Glomerular endothelial cell (primary cell): Measurements from ENCODE around the gene ESX1. TPM values are rescaled to one million over a fixed set of nuclear protein-coding genes. Genes with fewer than 3 reads are reported as not detected.
"Not testable (repeated sequence)": the region's sequence is repeated elsewhere in the genome, so short reads cannot be mapped to it uniquely, and the experiment has no call there.

Experiments
- DNase-seq: peaks from one replicate; pipeline ENCODE4 v3.0.0-alpha.2; 2011; ENCODE audit warnings: low read depth, low spot score; ENCODE audit errors: extremely low read depth
- total RNA-seq: library from RNA; depleted of rRNA; stranded (reverse); fragments of >200 nt; gene quantifications from 2 replicates; pipeline ENCODE4 v1.2.3, GENCODE V29; 2015

Gene ESX1
- not detected in 2 replicates for total RNA-seq

DNA sequence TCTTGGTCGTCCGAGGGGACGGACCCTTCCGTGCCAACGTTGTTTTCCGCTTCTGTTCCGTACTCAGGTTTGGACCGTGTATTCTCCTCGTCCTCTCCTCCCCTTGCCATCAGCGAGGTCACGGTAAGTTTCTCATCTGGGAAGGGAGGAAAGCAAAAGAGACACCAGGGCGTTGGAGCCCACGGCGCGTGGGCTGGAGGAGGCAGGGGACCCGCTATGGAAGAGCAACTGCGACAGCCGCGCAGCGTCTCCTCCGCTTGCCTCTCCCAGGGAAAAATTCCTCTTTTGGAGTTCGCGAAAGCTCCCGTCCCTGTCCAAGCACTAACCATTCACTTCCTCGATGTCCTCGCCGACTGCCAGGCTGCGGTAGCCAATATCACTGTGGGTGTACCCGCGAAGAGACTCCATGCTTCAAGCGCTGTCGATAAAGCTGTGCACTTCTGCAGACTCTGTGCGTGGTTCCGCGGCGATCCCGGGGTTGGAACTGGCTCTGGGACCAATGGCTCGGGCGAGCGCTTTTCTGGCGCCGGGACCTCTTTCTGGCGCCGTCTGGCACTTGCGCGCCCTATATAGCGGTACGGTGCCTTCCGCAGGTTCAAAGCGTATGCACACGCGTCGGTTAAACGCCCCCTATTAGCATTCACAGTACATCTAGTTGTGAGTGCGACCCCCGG, at the start of gene ESX1:
Gene ESX1 (minus strand): TSS at position 492 of the 674 bp plus-strand sequence. CDS start 84 bp downstream, at position 408.
- no peak for DNase-seq

GRCh38 chrX:104295636-104296035, 40.9 kb upstream of the ESX1 start:
- no peak for DNase-seq

DNA sequence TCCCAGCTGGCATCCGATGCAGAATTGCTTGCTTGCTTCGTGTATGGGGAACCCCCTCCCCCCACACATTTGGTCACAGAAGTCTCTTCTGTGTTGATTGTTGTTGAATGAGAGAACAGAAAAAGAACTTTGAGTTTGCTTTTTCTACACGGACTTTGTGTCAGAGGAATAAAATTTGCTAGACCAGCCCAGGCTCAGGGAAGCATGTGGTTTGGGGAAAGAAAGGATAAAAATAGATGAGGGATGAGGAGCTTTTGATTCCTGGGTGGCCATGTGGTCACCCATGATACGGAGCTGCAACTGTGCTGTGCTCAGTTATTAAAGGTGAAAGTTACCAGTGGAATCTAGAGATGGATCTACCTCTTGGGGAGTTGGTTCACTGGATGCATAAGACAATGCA, 34.2 kb upstream of the ESX1 start:
- no peak for DNase-seq

GRCh38 chrX:104288269-104288668, 33.5 kb upstream of the ESX1 start:
- no peak for DNase-seq

GRCh38 chrX:104285201-104285600, 30.5 kb upstream of the ESX1 start:
- no peak for DNase-seq

- DNase-seq, result no peak
Observed at GRCh38 chrX:104284507-104284906, 29.8 kb upstream of the ESX1 start.

DNA sequence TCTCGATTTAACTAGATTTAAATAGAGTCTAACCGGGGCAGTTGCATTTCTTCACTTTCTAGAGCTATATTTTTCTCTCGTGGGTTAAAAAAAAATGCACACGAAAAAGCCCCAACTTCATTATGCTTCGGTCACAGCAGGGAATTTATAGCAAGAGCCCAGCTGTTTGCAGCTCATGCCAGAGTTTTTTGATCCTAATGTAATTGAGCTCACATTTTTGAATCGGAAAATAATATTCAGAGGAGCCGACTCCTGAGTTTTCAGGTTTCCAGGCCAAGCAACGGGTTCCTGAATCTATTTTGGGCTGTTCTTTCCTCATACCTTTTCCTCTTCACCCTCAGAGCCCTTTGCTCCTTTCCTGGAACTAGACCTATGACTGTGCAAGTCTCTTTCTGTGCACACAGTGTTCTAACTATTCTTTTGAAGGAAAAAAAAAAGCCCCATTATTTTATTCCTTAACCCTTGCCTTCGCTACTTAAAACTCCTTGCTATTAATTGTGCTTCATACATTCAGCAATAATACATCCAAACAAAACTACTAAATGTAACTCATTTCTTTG, 27.5 kb upstream of the ESX1 start:
- no peak for DNase-seq

DNA sequence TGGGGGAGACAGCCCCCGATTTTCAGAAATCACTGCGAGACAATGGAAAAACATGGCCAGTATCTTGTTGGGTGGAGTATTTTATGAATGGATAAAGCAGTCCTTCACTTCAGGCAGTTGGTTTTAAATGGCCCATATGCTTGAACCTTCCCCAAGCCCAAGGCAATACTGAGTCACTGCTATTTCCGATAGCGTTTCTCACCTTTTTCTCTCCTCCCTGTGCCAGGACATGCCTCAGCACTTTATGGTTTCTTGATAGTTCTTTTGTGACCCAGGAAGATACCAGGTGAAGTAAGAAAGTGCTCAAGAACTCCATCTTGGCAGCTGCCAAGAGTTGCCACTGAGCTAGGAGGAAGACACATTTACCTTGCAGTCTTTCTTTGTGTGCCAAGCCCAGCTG, 26.8 kb upstream of the ESX1 start:
- no peak for DNase-seq

DNA sequence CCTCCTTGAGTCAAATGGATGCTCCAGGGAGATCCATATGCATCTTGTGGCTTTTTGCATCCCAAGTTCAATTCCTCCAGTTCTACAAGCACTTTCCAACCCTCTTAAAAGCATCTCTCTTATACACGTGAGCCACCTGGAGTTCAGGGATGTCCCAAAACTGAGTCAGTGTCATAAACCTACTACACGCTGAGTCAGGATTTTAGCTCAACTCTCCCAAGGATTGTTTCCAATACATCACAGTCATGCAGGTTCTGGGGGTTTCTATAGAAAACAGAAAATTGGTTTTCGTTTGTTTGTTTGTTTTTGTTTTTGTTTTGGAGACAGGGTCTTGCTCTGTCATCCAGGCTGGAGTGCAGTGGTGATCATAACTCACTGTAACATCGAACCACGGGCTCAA, 25.9 kb upstream of the ESX1 start:
- DNase-seq, result no peak

DNA sequence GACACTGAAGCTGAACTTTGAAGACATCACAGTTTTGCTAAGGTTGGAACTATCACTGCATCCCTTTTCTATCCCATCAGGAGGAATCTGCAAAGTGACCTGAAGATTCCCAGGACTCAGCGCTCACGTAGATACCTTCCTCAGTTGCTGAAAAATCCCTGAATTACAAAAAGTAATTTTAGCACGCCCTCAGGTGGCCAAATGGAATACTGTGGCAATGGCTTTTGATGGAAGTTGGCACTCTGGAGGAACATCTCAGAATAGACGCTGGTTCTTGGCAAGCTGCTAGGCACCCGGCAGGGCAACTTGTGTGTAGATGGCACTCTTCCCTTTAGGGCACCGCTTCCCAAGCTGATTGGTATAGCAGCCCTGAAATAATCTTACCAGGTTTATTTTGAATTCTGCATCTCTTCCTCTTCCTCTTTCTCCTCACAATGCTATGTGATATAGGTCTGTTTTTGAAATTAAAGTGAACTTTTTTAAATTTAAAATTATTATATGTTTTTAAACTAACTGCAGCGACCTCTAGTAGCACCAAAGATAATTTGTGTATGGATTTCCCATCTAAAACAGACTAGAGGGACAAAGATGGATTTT, 16.3 kb upstream of the ESX1 start:
- DNase-seq, result peak; percentile 9

DNA sequence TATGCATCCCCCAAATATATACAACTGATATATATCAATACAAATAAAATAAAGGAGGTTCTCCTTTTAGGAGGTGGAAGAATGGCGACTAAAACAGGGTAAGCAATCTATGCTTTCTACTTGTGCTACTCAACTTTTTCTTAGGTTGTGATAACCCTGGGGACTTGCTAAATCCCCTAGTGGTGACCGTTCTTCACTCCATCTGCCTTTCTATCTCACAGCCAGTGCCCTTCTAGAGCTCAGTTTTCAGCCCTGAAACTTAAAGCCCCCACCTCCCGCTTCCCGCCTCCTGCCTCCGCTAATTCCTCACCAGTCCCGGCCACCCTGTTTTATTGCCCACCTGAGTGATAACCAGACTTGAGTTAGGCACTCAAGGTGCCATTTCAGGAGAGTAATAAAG, 15.5 kb upstream of the ESX1 start:
- no peak for DNase-seq

- no peak for DNase-seq
Observed at GRCh38 chrX:104255465-104255864, 732 bp upstream of the ESX1 start.

DNA sequence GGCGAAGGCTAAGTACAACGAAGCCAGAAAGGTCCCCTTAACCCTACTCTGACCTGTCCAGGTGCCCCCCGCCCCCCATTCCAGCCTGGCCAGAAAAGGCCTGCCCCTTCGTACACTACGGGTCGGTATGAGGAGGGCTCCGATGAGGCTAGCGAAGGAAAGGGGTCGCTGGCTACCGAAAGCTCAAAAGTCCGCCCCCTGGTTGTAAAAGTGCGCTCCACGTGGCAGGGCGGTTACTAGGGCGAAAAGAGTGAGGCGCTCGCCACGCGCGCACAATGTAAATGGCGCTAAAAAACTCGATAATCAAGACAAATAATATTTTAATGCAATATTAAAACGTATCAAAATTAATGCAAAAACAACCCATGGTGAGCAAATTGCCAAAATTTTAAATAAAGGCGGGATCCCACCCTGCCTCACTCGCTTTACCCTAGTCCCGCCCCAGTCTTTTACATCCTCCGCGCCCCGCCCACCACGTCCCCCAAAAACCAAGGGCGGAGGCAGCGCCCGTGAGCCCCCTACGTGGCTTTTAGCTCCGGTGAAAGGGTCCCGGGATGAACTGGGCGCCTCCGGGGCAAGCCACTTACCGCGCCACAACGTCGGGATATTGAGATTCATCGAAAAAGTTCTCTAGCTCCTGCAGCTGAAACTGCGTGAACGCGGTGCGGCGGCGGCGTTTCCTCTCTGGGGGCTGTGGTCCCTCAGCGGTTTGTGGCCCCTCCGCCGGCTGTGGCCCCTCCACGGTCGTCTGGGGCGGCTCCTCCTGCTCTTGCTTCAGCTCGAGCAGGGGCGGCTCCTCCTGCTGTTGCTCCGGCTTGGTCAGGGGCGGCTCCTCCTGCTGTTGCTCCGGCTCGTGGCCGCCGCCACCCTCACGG, 929 bp downstream of the ESX1 start:
- DNase-seq, result no peak

- no peak for DNase-seq
Observed at GRCh38 chrX:104250470-104250869, 4.3 kb downstream of the ESX1 start.

DNA sequence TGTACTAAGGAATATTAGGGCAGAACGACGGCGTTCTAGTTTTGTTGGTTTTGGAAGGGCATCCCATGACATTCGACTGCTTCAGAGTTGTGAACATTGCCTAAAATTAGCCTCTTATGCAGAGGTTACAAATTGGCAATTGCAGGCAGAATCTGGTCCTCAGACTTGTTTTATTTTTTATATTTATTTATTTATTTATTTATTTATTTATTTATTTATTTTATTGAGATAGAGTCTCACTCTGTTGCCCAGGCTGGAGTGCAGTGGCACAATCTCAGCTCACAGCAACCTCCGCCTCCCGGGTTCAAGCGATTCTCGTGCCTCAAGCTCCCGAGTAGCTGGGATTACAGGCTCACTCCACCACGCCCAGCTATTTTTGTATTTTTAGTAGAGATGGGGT, 24.7 kb downstream of the ESX1 start:
- DNase-seq, result not testable (repeated sequence)

- DNase-seq, result no peak
Observed at GRCh38 chrX:104211187-104211586, 43.5 kb downstream of the ESX1 start.

DNA sequence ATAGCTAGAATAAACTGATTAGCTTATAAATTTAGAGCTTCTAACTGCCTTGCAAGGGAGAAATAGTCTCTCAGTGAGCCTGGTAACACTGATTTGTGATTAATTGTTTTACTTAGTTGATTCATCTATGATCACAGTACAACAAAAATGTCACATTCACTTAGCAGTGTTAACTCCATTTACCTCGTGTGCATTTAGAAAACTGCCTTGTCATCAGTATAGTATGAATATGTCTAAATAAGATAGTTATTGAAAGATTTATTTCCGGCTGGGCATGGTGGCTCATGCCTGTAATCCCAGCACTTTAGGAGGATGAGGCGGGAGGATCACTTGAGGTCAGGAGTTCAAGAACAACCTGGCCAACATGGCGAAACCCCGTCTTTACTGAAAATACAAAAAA, 49.2 kb downstream of the ESX1 start:
- no peak for DNase-seq
